Right renal cortex interstitium (tissue), 3 donors: ENCODE data around the gene SH3BP1. TPM values are rescaled to one million over a fixed set of nuclear protein-coding genes. Genes with fewer than 3 reads are reported as not detected.
A peak's percentile ranks its signal among the peaks of the same experiment; 100 is the strongest.
"Not testable (repeated sequence)": the region's sequence is repeated elsewhere in the genome, so short reads cannot be mapped to it uniquely, and the experiment has no call there.

Experiments used
- DNase-seq, 3 donors: peaks; one replicate each; pipeline ENCODE4 v3.0.0-alpha.2; 2013; ENCODE audit warnings: low read depth in 3 of 3, low spot score in 2 of 3
- polyA plus RNA-seq, 3 donors: library from polyadenylated mRNA; unstranded; fragments of 120-200 nt; gene quantifications; one replicate each; pipeline ENCODE4 v1.2.1, GENCODE V29; 2013; ENCODE audit not compliant: insufficient read length in 3 of 3

Gene SH3BP1
- polyA plus RNA-seq, 3 donors = 19.7 to 26.6 (median 21.1) TPM

GRCh38 chr22:37633089-37633624 lies 6.3 kb upstream of the SH3BP1 start:
- DNase-seq = no peak

GRCh38 chr22:37633625-37634416 lies 5.6 kb upstream of the SH3BP1 start:
- DNase-seq = peak; percentile 74 to 90 (median 85)

- DNase-seq = no peak
Measured at GRCh38 chr22:37634417-37634924, 5.0 kb upstream of the SH3BP1 start.

GRCh38 chr22:37635157-37635556 lies 4.3 kb upstream of the SH3BP1 start:
- DNase-seq = no peak

- DNase-seq = no peak
Measured at GRCh38 chr22:37636186-37636948, 3.1 kb upstream of the SH3BP1 start.

GRCh38 chr22:37636949-37637273 lies 2.6 kb upstream of the SH3BP1 start:
- DNase-seq = no peak

- no peak for DNase-seq
Measured at GRCh38 chr22:37638391-37639069, 939 bp upstream of the SH3BP1 start.

GRCh38 chr22:37639771-37640590 lies 512 bp downstream of the SH3BP1 start:
- no peak for DNase-seq

GRCh38 chr22:37640591-37641560 lies 1.4 kb downstream of the SH3BP1 start:
- no peak for DNase-seq

- no peak for DNase-seq
Measured at GRCh38 chr22:37641561-37641949, 2.1 kb downstream of the SH3BP1 start.

GRCh38 chr22:37643225-37643847 lies 3.9 kb downstream of the SH3BP1 start:
- no peak for DNase-seq

- no peak for DNase-seq
Measured at GRCh38 chr22:37647317-37647716, 7.8 kb downstream of the SH3BP1 start.

- DNase-seq = no peak
Measured at GRCh38 chr22:37647928-37648327, 8.5 kb downstream of the SH3BP1 start.

GRCh38 chr22:37650463-37651136 lies 11.1 kb downstream of the SH3BP1 start:
- DNase-seq = no peak

- no peak for DNase-seq
Measured at GRCh38 chr22:37654563-37655251, 15.2 kb downstream of the SH3BP1 start.

GRCh38 chr22:37655252-37655563 lies 15.7 kb downstream of the SH3BP1 start:
- DNase-seq = no peak

- DNase-seq = not testable (repeated sequence)
Measured at GRCh38 chr22:37656583-37656982, 17.1 kb downstream of the SH3BP1 start.
